SK-N-SH treated with all-trans-retinoic acid at 6 μM for 48 hours (cell line): ENCODE measurements around the gene TEFM.

Experiments
- ATAC-seq: fragments of 200-7000 bp; cut with Tn5 transposase; 3 replicates; pipeline ENCODE4 v1.9.1; 2020; ENCODE audit warnings: mild to moderate bottlenecking, moderate library complexity
- ARNTL ChIP-seq: fragments of 450-650 bp; formaldehyde crosslinking; IDR thresholded peaks from 2 replicates; pipeline ENCODE4 v1.5.0; 2020; ENCODE audit warnings: low read depth, mild to moderate bottlenecking, moderate library complexity, borderline replicate concordance
- BACH2 ChIP-seq: fragments of 250-450 bp; sonication (Bioruptor Pico); IDR thresholded peaks from 2 replicates; pipeline ENCODE4 v1.9.0; 2021; ENCODE audit warnings: mild to moderate bottlenecking, borderline replicate concordance
- ESRRG ChIP-seq: fragments of 250-450 bp; sonication (Bioruptor Pico); IDR thresholded peaks from 2 replicates; pipeline ENCODE4 v1.6.1; 2021; ENCODE audit warnings: mild to moderate bottlenecking
- GLIS3 ChIP-seq: fragments of 250-450 bp; sonication (Bioruptor Pico); IDR thresholded peaks from 2 replicates; pipeline ENCODE4 v1.5.0; 2020; ENCODE audit warnings: mild to moderate bottlenecking, moderate library complexity
- ISL1 ChIP-seq: fragments of 250-450 bp; sonication (Bioruptor Pico); IDR thresholded peaks from 2 replicates; pipeline ENCODE4 v2.1.2; 2022; ENCODE audit warnings: mild to moderate bottlenecking, moderate library complexity
- PATZ1 ChIP-seq: fragments of 250-450 bp; sonication (Bioruptor Pico); IDR thresholded peaks from 2 replicates; pipeline ENCODE4 v1.8.0; 2020; ENCODE audit warnings: mild to moderate bottlenecking, moderate library complexity, borderline replicate concordance
- POU6F1 ChIP-seq: fragments of 250-450 bp; sonication (Bioruptor Pico); IDR thresholded peaks from 2 replicates; pipeline ENCODE4 v1.8.0; 2021; ENCODE audit warnings: low read depth, mild to moderate bottlenecking, moderate library complexity, borderline replicate concordance
- PPARA ChIP-seq: fragments of 250-450 bp; sonication (Bioruptor Pico); IDR thresholded peaks from 2 replicates; pipeline ENCODE4 v1.5.0; 2020; ENCODE audit warnings: mild to moderate bottlenecking, borderline replicate concordance
- RARB ChIP-seq: fragments of 250-450 bp; sonication (Bioruptor Pico); IDR thresholded peaks from 2 replicates; pipeline ENCODE4 v1.8.0; 2021; ENCODE audit warnings: mild to moderate bottlenecking, moderate library complexity
- SNAI2 ChIP-seq: fragments of 250-450 bp; sonication (Bioruptor Pico); IDR thresholded peaks from 2 replicates; pipeline ENCODE4 v1.5.0; 2020; ENCODE audit warnings: mild to moderate bottlenecking, moderate library complexity
- TCF4 ChIP-seq: fragments of 250-450 bp; sonication (Bioruptor Pico); IDR thresholded peaks from 2 replicates; pipeline ENCODE4 v1.8.0; 2021; ENCODE audit warnings: mild to moderate bottlenecking, moderate library complexity, borderline replicate concordance
- TOX ChIP-seq: fragments of 250-450 bp; sonication (Bioruptor Pico); IDR thresholded peaks from 2 replicates; pipeline ENCODE4 v1.8.0; 2021; ENCODE audit warnings: mild to moderate bottlenecking, moderate library complexity, borderline replicate concordance
- ZFP3 ChIP-seq: fragments of 250-450 bp; sonication (Bioruptor Pico); IDR thresholded peaks from 2 replicates; pipeline ENCODE4 v1.5.0; 2020; ENCODE audit warnings: mild to moderate bottlenecking, moderate library complexity
- ZFP30 ChIP-seq: fragments of 450-650 bp; formaldehyde crosslinking; IDR thresholded peaks from 2 replicates; pipeline ENCODE4 v1.5.0; 2022; ENCODE audit warnings: mild to moderate bottlenecking, moderate library complexity
- ZNF565 ChIP-seq: fragments of 450-650 bp; formaldehyde crosslinking; conservative IDR thresholded peaks from 2 replicates; pipeline ENCODE4 v1.5.0; 2020; ENCODE audit warnings: low read depth, mild to moderate bottlenecking, moderate library complexity
- ZNF70 ChIP-seq: fragments of 450-650 bp; formaldehyde crosslinking; IDR thresholded peaks from 2 replicates; pipeline ENCODE4 v1.5.0; 2020; ENCODE audit warnings: mild to moderate bottlenecking, moderate library complexity
- ZNF8 ChIP-seq: fragments of 450-650 bp; formaldehyde crosslinking; IDR thresholded peaks from 2 replicates; pipeline ENCODE4 v1.5.0; 2020; ENCODE audit warnings: mild to moderate bottlenecking, moderate library complexity
- TF ChIP-seq, protein P1 (sequence below): fragments of 250-450 bp; sonication (Bioruptor Pico); IDR thresholded peaks from 2 replicates; pipeline ENCODE4 v1.5.0; 2020; ENCODE audit warnings: mild to moderate bottlenecking, moderate library complexity
- TF ChIP-seq, protein P2 (sequence below): fragments of 250-450 bp; sonication (Bioruptor Pico); IDR thresholded peaks from 2 replicates; pipeline ENCODE4 v1.5.1; 2020; ENCODE audit warnings: low read depth, mild to moderate bottlenecking, moderate library complexity

Gene TEFM

DNA sequence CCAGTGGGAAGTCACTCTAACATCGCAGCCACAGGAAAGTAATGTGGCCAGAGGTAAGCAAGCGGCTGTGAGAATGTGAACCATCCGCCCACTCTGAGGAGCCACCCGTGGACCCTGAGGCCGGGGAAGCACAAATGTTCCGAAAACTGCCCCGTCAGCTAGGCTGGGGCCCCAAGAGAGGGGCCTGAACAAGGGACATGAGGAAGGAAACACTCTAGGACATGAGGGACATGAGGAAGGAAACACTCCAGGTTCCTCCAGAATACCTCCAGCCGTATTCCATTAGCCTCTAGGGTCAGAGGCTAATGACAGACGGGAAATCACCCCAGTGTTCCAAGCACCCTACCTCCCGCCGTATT, 317 bp downstream of the TEFM start (continued):
- no peak for TF ChIP-seq PATZ1
- TF ChIP-seq ESRRG (CRISPR knock-in tag), result no peak
- TF ChIP-seq ZNF70 (CRISPR knock-in tag), result no peak
- TF ChIP-seq TCF4 (CRISPR knock-in tag), result no peak
- TF ChIP-seq, all 23 proteins: peak for 0

- ATAC-seq, result no peak
- TF ChIP-seq GLIS3 (CRISPR knock-in tag) (no peak), ZFP3 (no peak), ZNF565 (CRISPR knock-in tag) (no peak), BACH2 (CRISPR knock-in tag) (no peak), ZNF8 (CRISPR knock-in tag) (no peak), TCF4 (CRISPR knock-in tag) (no peak), RARB (CRISPR knock-in tag) (no peak), ISL1 (CRISPR knock-in tag) (no peak), PPARA (CRISPR knock-in tag) (no peak), POU6F1 (CRISPR knock-in tag) (no peak), ZFP30 (CRISPR knock-in tag) (no peak), PATZ1 (no peak), ESRRG (CRISPR knock-in tag) (no peak), ARNTL (CRISPR knock-in tag) (no peak), ZNF70 (CRISPR knock-in tag) (no peak), SNAI2 (no peak)
- TF ChIP-seq, protein P1, sequence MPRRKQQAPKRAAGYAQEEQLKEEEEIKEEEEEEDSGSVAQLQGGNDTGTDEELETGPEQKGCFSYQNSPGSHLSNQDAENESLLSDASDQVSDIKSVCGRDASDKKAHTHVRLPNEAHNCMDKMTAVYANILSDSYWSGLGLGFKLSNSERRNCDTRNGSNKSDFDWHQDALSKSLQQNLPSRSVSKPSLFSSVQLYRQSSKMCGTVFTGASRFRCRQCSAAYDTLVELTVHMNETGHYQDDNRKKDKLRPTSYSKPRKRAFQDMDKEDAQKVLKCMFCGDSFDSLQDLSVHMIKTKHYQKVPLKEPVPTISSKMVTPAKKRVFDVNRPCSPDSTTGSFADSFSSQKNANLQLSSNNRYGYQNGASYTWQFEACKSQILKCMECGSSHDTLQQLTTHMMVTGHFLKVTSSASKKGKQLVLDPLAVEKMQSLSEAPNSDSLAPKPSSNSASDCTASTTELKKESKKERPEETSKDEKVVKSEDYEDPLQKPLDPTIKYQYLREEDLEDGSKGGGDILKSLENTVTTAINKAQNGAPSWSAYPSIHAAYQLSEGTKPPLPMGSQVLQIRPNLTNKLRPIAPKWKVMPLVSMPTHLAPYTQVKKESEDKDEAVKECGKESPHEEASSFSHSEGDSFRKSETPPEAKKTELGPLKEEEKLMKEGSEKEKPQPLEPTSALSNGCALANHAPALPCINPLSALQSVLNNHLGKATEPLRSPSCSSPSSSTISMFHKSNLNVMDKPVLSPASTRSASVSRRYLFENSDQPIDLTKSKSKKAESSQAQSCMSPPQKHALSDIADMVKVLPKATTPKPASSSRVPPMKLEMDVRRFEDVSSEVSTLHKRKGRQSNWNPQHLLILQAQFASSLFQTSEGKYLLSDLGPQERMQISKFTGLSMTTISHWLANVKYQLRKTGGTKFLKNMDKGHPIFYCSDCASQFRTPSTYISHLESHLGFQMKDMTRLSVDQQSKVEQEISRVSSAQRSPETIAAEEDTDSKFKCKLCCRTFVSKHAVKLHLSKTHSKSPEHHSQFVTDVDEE (CRISPR knock-in tag), result no peak
- TF ChIP-seq, protein P2, sequence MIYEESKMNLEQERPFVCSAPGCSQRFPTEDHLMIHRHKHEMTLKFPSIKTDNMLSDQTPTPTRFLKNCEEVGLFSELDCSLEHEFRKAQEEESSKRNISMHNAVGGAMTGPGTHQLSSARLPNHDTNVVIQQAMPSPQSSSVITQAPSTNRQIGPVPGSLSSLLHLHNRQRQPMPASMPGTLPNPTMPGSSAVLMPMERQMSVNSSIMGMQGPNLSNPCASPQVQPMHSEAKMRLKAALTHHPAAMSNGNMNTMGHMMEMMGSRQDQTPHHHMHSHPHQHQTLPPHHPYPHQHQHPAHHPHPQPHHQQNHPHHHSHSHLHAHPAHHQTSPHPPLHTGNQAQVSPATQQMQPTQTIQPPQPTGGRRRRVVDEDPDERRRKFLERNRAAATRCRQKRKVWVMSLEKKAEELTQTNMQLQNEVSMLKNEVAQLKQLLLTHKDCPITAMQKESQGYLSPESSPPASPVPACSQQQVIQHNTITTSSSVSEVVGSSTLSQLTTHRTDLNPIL (CRISPR knock-in tag), result no peak
Measured at GRCh38 chr17:30897311-30897710, 8.7 kb downstream of the TEFM start.

DNA sequence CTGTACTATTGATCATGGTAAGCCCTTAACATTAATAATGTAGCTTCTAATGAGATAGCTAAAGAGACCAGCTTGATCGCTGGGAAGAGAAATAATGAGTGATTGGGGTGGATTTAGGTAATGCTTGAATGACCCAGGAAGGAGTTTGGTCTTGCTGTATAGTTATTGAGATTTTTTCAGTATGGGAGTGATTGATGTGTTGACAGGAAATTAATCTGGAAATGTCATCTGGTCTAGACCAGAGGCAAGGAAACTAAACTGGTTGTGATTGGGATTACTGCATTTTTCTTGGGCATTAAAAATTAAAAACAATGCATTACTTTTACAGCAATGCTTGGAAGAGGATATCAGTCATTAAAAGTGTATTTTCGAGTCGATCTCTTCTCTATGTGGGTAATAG, 11.8 kb downstream of the TEFM start:
- no peak for ATAC-seq
- TF ChIP-seq ZNF8 (CRISPR knock-in tag) (no peak), ARNTL (CRISPR knock-in tag) (no peak), PATZ1 (no peak), SNAI2 (no peak), POU6F1 (CRISPR knock-in tag) (no peak), TOX (CRISPR knock-in tag) (no peak), ZNF70 (CRISPR knock-in tag) (no peak), GLIS3 (CRISPR knock-in tag) (no peak)
- TF ChIP-seq, protein P1 (CRISPR knock-in tag), result no peak
- TF ChIP-seq, all 23 proteins: peak for 0
